HG03342 (cell line): ENCODE data around the gene KRT78.

ENCODE experiments used
- ATAC-seq: cut with Tn5 transposase; IDR thresholded peaks from one replicate; pipeline ENCODE4 v1.9.1; 2021; ENCODE audit warnings: mild to moderate bottlenecking, moderate library complexity; ENCODE audit not compliant: unreplicated experiment

The KRT78 gene

GRCh38 chr12:52813885-52814709, 34.7 kb downstream of the KRT78 start, which contains the start of gene KRT4:
Gene KRT4, minus strand, starts transcription at chr12:52814116. Its CDS starts 58 bp downstream, at chr12:52814058.
- no peak for ATAC-seq

- ATAC-seq: no peak
These were observed 35.5 kb downstream of the KRT78 start for GRCh38 chr12:52813203-52813819.

- no peak for ATAC-seq
These were observed 36.0 kb downstream of the KRT78 start for GRCh38 chr12:52812749-52813148.

GRCh38 chr12:52812073-52812400, 36.8 kb downstream of the KRT78 start:
- ATAC-seq: no peak

GRCh38 chr12:52811191-52812072, 37.4 kb downstream of the KRT78 start:
- no peak for ATAC-seq

- no peak for ATAC-seq
These were observed 38.2 kb downstream of the KRT78 start for GRCh38 chr12:52810554-52810953.

GRCh38 chr12:52809166-52809565, 39.6 kb downstream of the KRT78 start:
- no peak for ATAC-seq

- no peak for ATAC-seq
These were observed 40.1 kb downstream of the KRT78 start for GRCh38 chr12:52808573-52809160.

GRCh38 chr12:52807544-52808470, 41.0 kb downstream of the KRT78 start:
- no peak for ATAC-seq

- no peak for ATAC-seq
These were observed 41.8 kb downstream of the KRT78 start for GRCh38 chr12:52806821-52807543.

- ATAC-seq: no peak
These were observed 42.5 kb downstream of the KRT78 start for GRCh38 chr12:52806169-52806811.

GRCh38 chr12:52805739-52806138, 43.1 kb downstream of the KRT78 start:
- ATAC-seq: no peak

- no peak for ATAC-seq
These were observed 43.8 kb downstream of the KRT78 start for GRCh38 chr12:52805000-52805399.

- ATAC-seq: no peak
These were observed 46.4 kb downstream of the KRT78 start for GRCh38 chr12:52802442-52802841.

GRCh38 chr12:52801773-52802172, 47.0 kb downstream of the KRT78 start:
- ATAC-seq: no peak

- no peak for ATAC-seq
These were observed 48.4 kb downstream of the KRT78 start for GRCh38 chr12:52800259-52800917.

GRCh38 chr12:52799505-52800211, 49.1 kb downstream of the KRT78 start:
- ATAC-seq: no peak
